IgD-negative memory B cell (primary cell): ENCODE measurements around the gene CHIT1. TPM values are rescaled to one million over a fixed set of nuclear protein-coding genes. Genes with fewer than 3 reads are reported as not detected.
A peak's percentile ranks its signal among the peaks of the same experiment; 100 is the strongest.
"Not testable (repeated sequence)": the region's sequence is repeated elsewhere in the genome, so short reads cannot be mapped to it uniquely, and the experiment has no call there.

Experiments
- H3K27ac Mint-ChIP-seq, 3 donors: one replicate each; pipeline ENCODE4 v1.8.0; 2020 to 2022; ENCODE audit warnings: mild to moderate bottlenecking in 3 of 3, mixed read lengths in 3 of 3, moderate library complexity in 1 of 3
- H3K27me3 Mint-ChIP-seq: one replicate; pipeline ENCODE4 v1.8.0; 2021; ENCODE audit warnings: mixed read lengths
- H3K36me3 Mint-ChIP-seq: one replicate; pipeline ENCODE4 v1.8.0; 2020; ENCODE audit warnings: mild to moderate bottlenecking, mixed read lengths
- H3K4me1 Mint-ChIP-seq, 3 donors: one replicate each; pipeline ENCODE4 v1.8.0; 2020 to 2022; ENCODE audit warnings: mixed read lengths in 3 of 3, mild to moderate bottlenecking in 1 of 3
- H3K4me3 Mint-ChIP-seq, 4 donors: one replicate each; pipeline ENCODE4 v1.8.0; 2020 to 2022; ENCODE audit warnings: mild to moderate bottlenecking in 4 of 4, mixed read lengths in 4 of 4, moderate library complexity in 3 of 4
- H3K9me3 Mint-ChIP-seq, 3 donors: one replicate each; pipeline ENCODE4 v1.8.0; 2020 to 2021; ENCODE audit warnings: mixed read lengths in 3 of 3, mild to moderate bottlenecking in 1 of 3
- polyA plus RNA-seq: library from polyadenylated mRNA; unstranded; fragments of 300-500 nt; fragmentation: Illumina TruSeq; gene quantifications from one replicate; pipeline ENCODE4 v1.2.3, GENCODE V29; 2021

The CHIT1 gene
- polyA plus RNA-seq, 1 donor from 2014 or later, result 0.75 TPM

- H3K27ac Mint-ChIP-seq, result no peak overlapping the region
- peaks cover 0 to 1% (median 0%) of the 10 kb centered on the region in 3 donors for H3K4me1 Mint-ChIP-seq
- peaks cover 3% of the 10 kb centered on the region for H3K36me3 Mint-ChIP-seq
- H3K9me3 Mint-ChIP-seq, result peaks cover 0 to 8% (median 7%) of the 10 kb centered on the region in 3 donors
- no peak overlapping the region for H3K4me3 Mint-ChIP-seq
- peaks cover 22% of the 10 kb centered on the region for H3K27me3 Mint-ChIP-seq
Observed at GRCh38 chr1:203244776-203245175, 15.3 kb upstream of the CHIT1 start.

DNA sequence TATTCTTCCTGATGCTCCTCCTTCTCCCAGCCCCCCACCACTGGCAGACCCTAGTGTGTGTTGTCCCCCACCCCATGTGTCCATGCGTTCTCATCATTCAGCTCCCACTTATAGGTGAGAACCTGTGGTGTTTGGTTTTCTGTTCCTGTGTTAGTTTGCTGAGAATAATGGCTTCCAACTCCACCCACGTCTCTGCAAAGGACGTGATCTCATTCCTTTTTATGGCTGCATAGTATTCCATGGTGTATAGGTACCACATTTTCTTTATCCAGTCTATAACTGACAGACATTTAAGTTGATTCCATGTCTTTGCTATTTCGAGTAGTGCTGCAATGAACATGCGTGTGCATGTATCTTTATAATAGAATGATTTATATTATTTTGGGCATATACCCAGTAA, 12.2 kb upstream of the CHIT1 start:
- H3K27me3 Mint-ChIP-seq, result peaks cover 29% of the 10 kb centered on the region
- H3K4me3 Mint-ChIP-seq, H3K36me3 Mint-ChIP-seq, H3K27ac Mint-ChIP-seq, H3K9me3 Mint-ChIP-seq, H3K4me1 Mint-ChIP-seq: not testable (repeated sequence)

DNA sequence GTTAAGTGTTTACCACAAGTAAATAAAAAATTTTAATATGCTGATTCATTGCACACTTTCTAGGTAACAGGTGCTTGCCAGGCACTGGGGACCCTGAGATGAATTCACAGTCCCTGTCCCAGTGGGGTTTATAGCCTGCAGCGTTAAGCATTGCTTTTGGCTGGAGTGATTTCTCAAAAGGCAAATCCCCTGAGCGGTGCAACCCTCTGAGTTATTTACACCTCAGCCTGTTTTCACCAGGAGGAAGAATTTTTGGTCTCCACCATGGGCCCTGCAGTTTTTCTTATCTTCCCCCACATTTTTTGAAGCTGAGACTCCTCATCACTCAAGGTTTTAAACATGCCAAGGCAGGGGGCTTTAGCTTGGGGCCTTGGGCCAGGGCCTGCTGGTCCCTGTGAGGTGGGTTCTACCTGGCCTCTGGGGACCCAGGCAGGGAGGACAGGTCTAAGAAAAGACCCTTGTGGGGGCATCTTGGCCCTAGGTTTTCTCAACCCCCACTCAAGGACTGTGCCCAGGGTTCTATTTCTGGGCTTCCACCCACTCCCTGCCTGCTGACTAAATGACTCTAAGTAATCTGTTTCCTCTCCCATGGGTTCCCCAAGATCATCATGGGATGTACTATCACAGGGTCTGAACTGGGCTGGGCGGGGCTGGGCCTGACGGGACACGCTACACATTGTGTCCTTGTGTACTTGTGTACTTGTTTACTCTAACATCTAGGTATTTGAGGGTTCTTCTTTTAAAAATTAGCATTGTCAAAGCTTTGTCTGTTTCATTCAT, 10.2 kb upstream of the CHIT1 start:
- H3K36me3 Mint-ChIP-seq, result peaks cover 4% of the 10 kb centered on the region
- H3K9me3 Mint-ChIP-seq, result peaks cover 5 to 13% (median 12%) of the 10 kb centered on the region in 3 donors
- no peak overlapping the region for H3K27ac Mint-ChIP-seq
- no peak overlapping the region for H3K4me3 Mint-ChIP-seq
- H3K4me1 Mint-ChIP-seq, result peaks cover 0 to 1% (median 0%) of the 10 kb centered on the region in 3 donors
- peaks cover 26% of the 10 kb centered on the region for H3K27me3 Mint-ChIP-seq

DNA sequence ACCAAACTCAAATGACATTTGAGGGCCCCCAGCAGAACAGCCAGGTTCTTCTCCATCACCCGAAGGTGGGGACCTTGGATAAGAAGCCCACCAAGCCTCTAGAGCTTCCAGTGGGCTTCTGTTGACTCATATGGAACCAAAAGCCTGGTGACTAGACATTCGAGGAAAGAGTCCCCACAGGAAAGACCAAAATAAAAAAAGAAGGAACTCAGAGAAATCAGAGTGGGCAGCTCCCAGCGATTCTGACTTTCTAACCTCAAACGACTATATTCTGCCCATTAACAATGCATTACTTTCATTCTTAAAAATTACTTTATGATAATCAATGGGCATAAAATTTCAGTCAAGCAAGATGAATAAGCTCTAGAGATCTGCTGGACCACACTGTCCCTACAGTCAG, 9.6 kb upstream of the CHIT1 start:
- Mint-ChIP-seq H3K9me3 (peaks cover 7 to 14% (median 12%) of the 10 kb centered on the region in 3 donors), H3K4me1 (peaks cover 0 to 1% (median 0%) of the 10 kb centered on the region in 3 donors), H3K36me3 (peaks cover 4% of the 10 kb centered on the region), H3K27ac (no peak overlapping the region), H3K27me3 (peaks cover 26% of the 10 kb centered on the region), H3K4me3 (no peak overlapping the region)

- no peak overlapping the region for H3K4me3 Mint-ChIP-seq
- peaks cover 4% of the 10 kb centered on the region for H3K36me3 Mint-ChIP-seq
- peaks cover 24% of the 10 kb centered on the region for H3K27me3 Mint-ChIP-seq
- H3K27ac Mint-ChIP-seq, result no peak overlapping the region
- H3K4me1 Mint-ChIP-seq, result peaks cover 0 to 1% (median 0%) of the 10 kb centered on the region in 3 donors
- H3K9me3 Mint-ChIP-seq, result peaks cover 10 to 19% (median 16%) of the 10 kb centered on the region in 3 donors
Observed at GRCh38 chr1:203238535-203238934, 9.1 kb upstream of the CHIT1 start.

- not testable (repeated sequence) for H3K36me3 Mint-ChIP-seq, H3K27ac Mint-ChIP-seq, H3K4me3 Mint-ChIP-seq, H3K4me1 Mint-ChIP-seq
- peaks cover 13% of the 10 kb centered on the region for H3K27me3 Mint-ChIP-seq
- peaks cover 10 to 22% (median 19%) of the 10 kb centered on the region in 3 donors for H3K9me3 Mint-ChIP-seq
Observed at GRCh38 chr1:203234901-203235300, 5.4 kb upstream of the CHIT1 start.

DNA sequence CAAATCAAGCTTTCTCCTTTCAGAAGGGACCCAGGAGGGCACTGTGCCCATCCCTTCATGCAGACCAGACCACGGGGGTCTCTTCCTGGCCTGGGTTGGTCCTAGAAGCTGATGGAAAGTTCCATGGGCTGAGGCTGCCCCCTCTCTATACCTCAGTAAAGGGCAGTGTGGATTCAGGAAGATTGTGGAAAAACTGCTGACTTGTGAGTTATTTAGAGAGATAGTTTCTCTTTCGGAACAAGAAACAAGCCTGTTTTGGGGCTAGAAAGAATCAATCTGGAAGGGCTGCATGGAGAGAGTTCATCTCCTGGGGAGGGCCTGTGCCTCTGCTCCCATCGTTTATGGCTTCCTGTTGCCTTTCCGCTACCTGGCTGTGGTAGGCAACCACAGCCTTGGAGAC, 803 bp downstream of the CHIT1 start:
- H3K9me3 Mint-ChIP-seq, result peaks cover under 1 to 10% (median 1%) of the 10 kb centered on the region in 3 donors
- peaks cover 8% of the 10 kb centered on the region for H3K27me3 Mint-ChIP-seq
- H3K4me1 Mint-ChIP-seq, result peaks cover 0 to 1% (median 0%) of the 10 kb centered on the region in 3 donors
- H3K4me3 Mint-ChIP-seq, result no peak overlapping the region
- H3K36me3 Mint-ChIP-seq, result peaks cover 6% of the 10 kb centered on the region
- peak overlapping the region in 1 of 3 donors; percentile 57 for H3K27ac Mint-ChIP-seq

GRCh38 chr1:203227371-203228083, 1.9 kb downstream of the CHIT1 start:
- peaks cover 6% of the 10 kb centered on the region for H3K27me3 Mint-ChIP-seq
- peaks cover 0 to 1% (median 0%) of the 10 kb centered on the region in 3 donors for H3K4me1 Mint-ChIP-seq
- H3K27ac Mint-ChIP-seq, result peak overlapping the region in 1 of 3 donors; percentile 50
- H3K9me3 Mint-ChIP-seq, result peaks cover 0 to 7% (median 0%) of the 10 kb centered on the region in 3 donors
- peaks cover 6% of the 10 kb centered on the region for H3K36me3 Mint-ChIP-seq
- no peak overlapping the region for H3K4me3 Mint-ChIP-seq

DNA sequence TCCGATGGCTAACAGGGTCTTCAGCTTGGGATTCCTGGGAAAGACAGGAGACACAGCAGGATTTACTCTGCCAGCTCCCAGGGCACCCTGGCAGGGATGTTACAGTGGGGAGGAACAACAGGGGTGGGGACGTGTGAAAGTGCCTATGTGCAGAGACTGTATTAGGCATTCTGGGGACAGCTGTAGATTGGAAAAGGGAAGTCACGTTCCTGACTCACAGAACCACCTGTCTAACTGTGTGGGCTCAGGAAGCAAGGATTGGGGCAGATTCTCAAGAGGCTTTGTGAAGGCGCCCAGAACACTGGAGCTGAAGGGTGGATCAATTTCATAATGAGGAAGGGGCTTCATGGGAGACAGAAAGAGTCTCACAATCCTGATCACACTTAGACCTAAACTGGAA, 4.4 kb downstream of the CHIT1 start:
- peaks cover 3% of the 10 kb centered on the region for H3K27me3 Mint-ChIP-seq
- H3K9me3 Mint-ChIP-seq, result peaks cover 0 to 3% (median 0%) of the 10 kb centered on the region in 3 donors
- peaks cover 5% of the 10 kb centered on the region for H3K36me3 Mint-ChIP-seq
- H3K4me1 Mint-ChIP-seq, result no peaks in the 10 kb centered on the region
- H3K27ac Mint-ChIP-seq, result no peak overlapping the region
- H3K4me3 Mint-ChIP-seq, result no peak overlapping the region

GRCh38 chr1:203223012-203223775, 6.3 kb downstream of the CHIT1 start:
- peaks cover 5% of the 10 kb centered on the region for H3K36me3 Mint-ChIP-seq
- H3K9me3 Mint-ChIP-seq, result no peaks in the 10 kb centered on the region
- H3K4me3 Mint-ChIP-seq, result no peak overlapping the region
- peaks cover 3% of the 10 kb centered on the region for H3K27me3 Mint-ChIP-seq
- no peaks in the 10 kb centered on the region for H3K4me1 Mint-ChIP-seq
- no peak overlapping the region for H3K27ac Mint-ChIP-seq

GRCh38 chr1:203219934-203220333, 9.5 kb downstream of the CHIT1 start:
- Mint-ChIP-seq H3K27me3 (peaks cover 2% of the 10 kb centered on the region), H3K36me3 (peaks cover 2% of the 10 kb centered on the region), H3K27ac (no peak overlapping the region), H3K4me1 (peaks cover 0 to 6% (median 0%) of the 10 kb centered on the region in 3 donors), H3K4me3 (no peak overlapping the region), H3K9me3 (no peaks in the 10 kb centered on the region)

- no peak overlapping the region for H3K4me3 Mint-ChIP-seq
- H3K36me3 Mint-ChIP-seq, result peaks cover 2% of the 10 kb centered on the region
- H3K9me3 Mint-ChIP-seq, result no peaks in the 10 kb centered on the region
Observed at GRCh38 chr1:203219171-203219570, 10.3 kb downstream of the CHIT1 start.

DNA sequence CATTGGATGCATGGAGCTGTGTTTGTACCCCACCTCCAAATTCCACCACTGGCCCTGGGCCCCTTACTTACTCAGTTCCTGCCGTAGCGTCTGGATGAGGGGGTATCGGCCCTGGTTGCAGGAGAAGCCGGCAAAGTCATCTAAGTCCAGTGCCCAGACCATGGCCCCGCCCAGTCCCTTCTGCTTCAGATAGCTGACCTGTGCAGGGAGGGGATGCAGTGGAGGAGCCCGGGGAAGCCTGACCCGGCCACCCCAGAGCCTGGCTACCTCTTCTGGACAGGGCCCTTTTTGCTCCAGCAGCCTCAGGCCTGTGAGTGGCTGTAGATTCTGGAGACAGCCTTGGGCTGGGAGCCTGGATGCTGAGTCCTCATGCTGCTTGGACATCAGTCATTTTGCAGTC, 11.8 kb downstream of the CHIT1 start:
- peak overlapping the region in 1 of 3 donors; percentile 40 for H3K27ac Mint-ChIP-seq
- H3K27me3 Mint-ChIP-seq, result peaks cover 2% of the 10 kb centered on the region
- peaks cover 2% of the 10 kb centered on the region for H3K36me3 Mint-ChIP-seq
- peaks cover 0 to 6% (median 0%) of the 10 kb centered on the region in 3 donors for H3K4me1 Mint-ChIP-seq
- no peak overlapping the region for H3K4me3 Mint-ChIP-seq
- H3K9me3 Mint-ChIP-seq, result no peaks in the 10 kb centered on the region

More at GRCh38 chr1:203219171-203219570, 10.3 kb downstream of the CHIT1 start:
- Mint-ChIP-seq H3K4me1 (peaks cover 0 to 6% (median 0%) of the 10 kb centered on the region in 3 donors), H3K27me3 (peaks cover 2% of the 10 kb centered on the region), H3K27ac (no peak overlapping the region)

GRCh38 chr1:203217139-203217655, 12.3 kb downstream of the CHIT1 start:
- H3K27me3 Mint-ChIP-seq, result peaks cover 2% of the 10 kb centered on the region
- peak overlapping the region in 1 of 3 donors; percentile 44 for H3K27ac Mint-ChIP-seq
- no peak overlapping the region for H3K4me3 Mint-ChIP-seq
- H3K4me1 Mint-ChIP-seq, result peaks cover 0 to 6% (median 0%) of the 10 kb centered on the region in 3 donors
- peaks cover 2% of the 10 kb centered on the region for H3K36me3 Mint-ChIP-seq
- H3K9me3 Mint-ChIP-seq, result no peaks in the 10 kb centered on the region
